GM18951 (cell line): ENCODE data around the gene STK4.

Experiments used
- POLR2A ChIP-seq: IDR thresholded peaks from 4 replicates; pipeline ENCODE4 v1.6.1; 2011; ENCODE audit warnings: mild to moderate bottlenecking; ENCODE audit not compliant: insufficient read length, insufficient read depth; ENCODE audit errors: extremely low read depth
- in situ Hi-C: fragments of 300-500 bp; cut with MboI; formaldehyde crosslinking; loops from one replicate; pipeline ENCODE4 v1.12.0; 2022; ENCODE audit warnings: low sequenced_read_pairs, mixed read lengths, inconsistent platforms; ENCODE audit not compliant: unreplicated experiment

STK4 gene

GRCh38 chr20:45088247-45088646 is 121.9 kb downstream of the STK4 start:
- in situ Hi-C loops, result no loop called here
- TF ChIP-seq POLR2A, result no peak

- TF ChIP-seq POLR2A, result no peak
- in situ Hi-C loops, result no loop called here
Observed at GRCh38 chr20:45090481-45090880, 124.2 kb downstream of the STK4 start.

- no peak for TF ChIP-seq POLR2A
- in situ Hi-C loops, result no loop called here
Observed at GRCh38 chr20:45091366-45091765, 125.1 kb downstream of the STK4 start.

GRCh38 chr20:45092898-45093297 is 126.6 kb downstream of the STK4 start:
- in situ Hi-C loops, result no loop called here
- no peak for TF ChIP-seq POLR2A

GRCh38 chr20:45094201-45094600 is 127.9 kb downstream of the STK4 start:
- in situ Hi-C loops, result no loop called here
- TF ChIP-seq POLR2A, result no peak

- in situ Hi-C loops, result no loop called here
- no peak for TF ChIP-seq POLR2A
Observed at GRCh38 chr20:45094864-45095574, 128.7 kb downstream of the STK4 start.

- TF ChIP-seq POLR2A, result no peak
- in situ Hi-C loops, result no loop called here
Observed at GRCh38 chr20:45095805-45096238, 129.5 kb downstream of the STK4 start.

GRCh38 chr20:45096781-45097180 is 130.5 kb downstream of the STK4 start:
- in situ Hi-C loops, result no loop called here
- no peak for TF ChIP-seq POLR2A

- in situ Hi-C loops, result no loop called here
- TF ChIP-seq POLR2A, result no peak
Observed at GRCh38 chr20:45097485-45098102, 131.3 kb downstream of the STK4 start.

- TF ChIP-seq POLR2A, result no peak
- in situ Hi-C loops, result no loop called here
Observed at GRCh38 chr20:45098103-45098773, 131.9 kb downstream of the STK4 start.

- TF ChIP-seq POLR2A, result no peak
- in situ Hi-C loops, result loop anchor here (10.0 kb wide), 1 partner anchor 176 kb away; no protein-coding TSS in a partner anchor
Observed at GRCh38 chr20:45100563-45101245, 134.4 kb downstream of the STK4 start, which contains the start of gene KCNS1. Gene KCNS1, minus strand, starts transcription at chr20:45101127. Its CDS starts 1,891 bp downstream, at chr20:45099236.

GRCh38 chr20:45101333-45101850 is 135.1 kb downstream of the STK4 start:
- in situ Hi-C loops, result loop anchor here (10.0 kb wide), 1 partner anchor 177 kb away; no protein-coding TSS in a partner anchor
- no peak for TF ChIP-seq POLR2A

GRCh38 chr20:45103072-45103471 is 136.8 kb downstream of the STK4 start:
- in situ Hi-C loops, result loop anchor here (10.0 kb wide), 1 partner anchor 178 kb away; no protein-coding TSS in a partner anchor

More at GRCh38 chr20:45103072-45103471, 136.8 kb downstream of the STK4 start:
- no peak for TF ChIP-seq POLR2A
